GM12864 (cell line): ENCODE measurements around the gene NADSYN1.

ENCODE experiments used
- DNase-seq: peaks from one replicate; pipeline ENCODE4 v3.0.0-alpha.2; 2011; ENCODE audit warnings: low read depth
- H3K4me3 ChIP-seq: 2 replicates; pipeline ENCODE4 v1.5.1; 2011; ENCODE audit warnings: mild to moderate bottlenecking, low read depth, low read length, control low read depth
- CTCF ChIP-seq: IDR thresholded peaks from 2 replicates; pipeline ENCODE4 v1.5.1; 2011; ENCODE audit warnings: low read depth, mild to moderate bottlenecking, moderate library complexity, low read length, control low read depth, inconsistent platforms; ENCODE audit errors: missing control alignments

The NADSYN1 gene

DNA sequence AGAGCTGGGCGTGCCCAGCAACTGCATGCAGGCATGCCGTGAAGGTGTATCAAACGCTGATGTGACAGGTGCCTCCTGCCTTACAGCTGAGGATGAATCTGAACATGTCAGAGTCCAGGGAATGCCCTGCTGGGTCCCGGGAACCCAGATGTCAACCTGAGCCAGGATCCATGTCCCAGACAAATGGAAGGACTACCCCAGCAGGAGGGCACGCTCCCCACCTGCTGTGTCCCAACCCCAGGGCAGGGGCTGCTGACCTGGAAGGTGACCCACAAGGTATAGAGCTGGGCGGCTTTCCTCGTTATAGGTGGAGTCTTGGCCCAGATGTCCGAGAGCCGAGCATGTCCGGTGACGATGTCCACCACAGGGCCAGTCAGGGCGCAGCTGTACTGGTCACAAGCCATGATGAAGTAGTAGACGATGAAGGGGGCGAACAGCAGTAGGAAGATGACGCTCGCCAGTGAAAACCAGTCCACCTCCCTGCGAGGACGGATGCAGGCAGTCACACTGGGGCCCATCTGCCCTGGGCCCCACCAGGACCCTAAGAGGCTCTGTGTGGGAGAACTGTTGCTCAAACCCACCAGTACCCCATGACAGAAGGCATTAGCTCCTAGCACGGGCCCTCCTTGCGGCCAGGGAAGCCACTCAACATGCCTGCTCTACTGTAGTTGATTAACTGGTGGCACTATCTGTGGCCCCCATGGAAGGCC lies 9.1 kb upstream of the NADSYN1 start:
- no peak for TF ChIP-seq CTCF
- H3K4me3 ChIP-seq, result no peak overlapping the region
- no peak for DNase-seq

- no peak for DNase-seq
- TF ChIP-seq CTCF, result no peak
- H3K4me3 ChIP-seq, result no peak overlapping the region
Observed at GRCh38 chr11:71444811-71445210, 8.2 kb upstream of the NADSYN1 start.

- no peak overlapping the region for H3K4me3 ChIP-seq
- DNase-seq, result no peak
- no peak for TF ChIP-seq CTCF
Observed at GRCh38 chr11:71446150-71446549, 6.9 kb upstream of the NADSYN1 start.

DNA sequence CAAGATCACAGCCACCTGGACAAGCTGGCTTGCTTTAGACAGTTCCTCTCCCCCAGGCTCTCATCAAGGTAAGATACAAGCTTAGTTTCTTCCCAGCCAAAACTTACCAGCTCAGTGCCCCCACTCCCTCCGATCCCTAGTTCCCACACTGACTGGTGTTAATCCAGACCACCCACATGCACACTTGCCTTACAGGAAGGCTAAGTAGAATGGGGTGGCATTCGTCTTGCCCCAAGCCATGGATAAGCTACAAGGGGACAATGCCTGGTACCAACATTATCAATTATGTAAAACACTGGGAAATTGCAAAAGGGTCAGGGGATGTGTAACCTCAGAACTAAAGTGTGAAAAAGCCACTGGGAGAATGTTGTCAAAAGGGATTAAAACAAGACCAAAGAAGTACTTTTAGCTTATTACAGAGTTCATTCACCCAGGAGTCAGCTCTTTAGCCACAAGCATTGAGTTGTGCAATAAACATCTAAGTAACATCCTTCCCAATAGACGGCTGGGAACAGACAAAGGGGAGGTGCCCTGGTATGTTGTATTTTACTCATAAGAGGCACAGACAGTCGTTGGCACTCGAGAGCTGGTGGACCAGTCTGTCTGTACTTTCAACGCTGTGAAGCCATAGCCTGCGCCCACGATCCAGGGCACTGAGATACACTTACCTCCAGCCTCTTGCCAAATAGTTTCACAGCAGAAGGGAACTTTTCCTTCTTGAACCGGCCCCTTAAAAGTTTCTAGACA lies 5.9 kb upstream of the NADSYN1 start:
- TF ChIP-seq CTCF, result no peak
- peak overlapping the region; percentile 75 for H3K4me3 ChIP-seq
- no peak for DNase-seq

DNA sequence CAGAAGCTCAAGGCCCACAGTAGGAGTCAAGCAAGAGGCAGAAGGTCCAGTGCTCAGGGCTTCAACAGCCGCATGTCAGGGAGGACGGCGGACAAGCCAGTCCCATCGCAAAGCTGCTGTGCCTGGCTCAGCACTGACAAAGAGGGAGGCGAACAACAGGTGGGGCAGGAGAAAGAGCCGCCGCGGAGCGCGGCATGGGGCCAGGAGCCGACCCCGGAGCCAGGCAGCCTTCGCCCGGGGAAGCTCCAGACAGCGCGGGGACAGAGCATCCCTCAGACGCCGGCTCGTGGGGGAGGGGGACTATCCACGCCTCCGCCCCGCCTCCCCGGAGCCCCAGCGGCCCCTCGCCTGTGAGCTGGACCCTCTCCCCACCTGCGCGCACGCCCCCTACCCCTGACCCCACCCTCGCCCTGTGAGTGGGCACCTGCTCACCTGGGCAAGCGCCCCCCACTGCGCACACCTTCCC lies 5.2 kb upstream of the NADSYN1 start:
- no peak for DNase-seq
- no peak for TF ChIP-seq CTCF
- peak overlapping the region; percentile 75 for H3K4me3 ChIP-seq

DNA sequence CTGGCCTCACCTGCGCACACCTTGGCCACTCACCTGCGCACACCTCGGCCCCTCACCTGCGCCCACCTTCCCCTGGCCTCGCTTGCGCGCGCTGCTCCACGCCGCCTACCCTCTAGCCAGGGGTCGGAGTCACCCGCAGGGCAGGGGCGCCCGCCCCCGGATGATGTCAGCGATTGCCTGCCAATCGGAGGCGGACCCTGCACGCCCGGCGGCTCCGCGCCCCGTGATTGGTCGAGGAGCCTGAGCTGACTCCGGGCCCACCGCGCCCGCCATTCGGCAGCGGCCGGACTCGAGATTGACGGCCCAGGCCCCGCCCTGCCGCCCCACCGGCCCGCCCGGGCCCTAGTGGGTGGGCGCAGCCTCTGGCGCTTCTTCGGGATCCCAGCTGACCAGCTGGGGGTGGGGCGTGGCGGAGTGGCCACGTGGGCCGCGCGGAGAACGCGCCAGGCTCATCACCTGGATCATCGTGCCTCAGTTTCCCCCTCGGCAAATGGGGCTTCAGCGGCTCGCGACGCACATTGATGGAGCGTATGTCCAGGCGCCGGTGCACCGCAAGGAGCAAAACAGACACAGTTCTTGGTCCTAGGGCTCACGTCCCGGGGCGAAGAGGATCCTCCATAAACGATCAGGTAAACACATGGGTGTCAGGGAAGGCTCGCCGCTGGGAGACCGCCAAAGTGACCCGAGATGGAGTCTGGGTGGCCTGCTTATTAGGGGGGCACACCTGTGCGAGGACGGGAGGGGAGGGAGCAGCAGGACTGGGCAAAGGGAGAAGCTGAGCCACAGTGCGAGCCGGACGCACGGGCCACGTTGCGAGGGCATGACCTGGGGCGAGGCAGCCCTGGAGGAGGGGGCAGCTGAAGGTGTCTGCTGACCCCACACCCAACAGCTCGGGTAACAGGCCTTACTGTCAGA lies 4.5 kb upstream of the NADSYN1 start, which contains the start of gene DHCR7:
Gene DHCR7, minus strand, starts transcription at position 137 of the 915 bp plus-strand sequence. CDS start 3,441 bp downstream, outside the sequence.
- no peak for TF ChIP-seq CTCF
- DNase-seq, result peak; percentile 79
- H3K4me3 ChIP-seq, result peak within 1 kb of the TSS; percentile 75
